T47D (cell line): ENCODE data around the gene RHOB.
A peak's percentile ranks its signal among the peaks of the same experiment; 100 is the strongest.
"Not testable (repeated sequence)": the region's sequence is repeated elsewhere in the genome, so short reads cannot be mapped to it uniquely, and the experiment has no call there.

Experiments used
- DNase-seq, 2 experiments: peaks; one replicate each; pipeline versions ENCODE4 v3.0.0 to v3.0.0-alpha.2; 2011 to 2012; ENCODE audit warnings: low read depth in 1 of 2, low spot score in 1 of 2
- JUND ChIP-seq: IDR thresholded peaks from 2 replicates; pipeline ENCODE4 v1.6.1; 2012; ENCODE audit warnings: low read depth
- in situ Hi-C: cut with HindIII; loops from 2 replicates; pipeline ENCODE4 v1.10.0; 2016; ENCODE audit warnings: low sequenced_read_pairs, low pct_unique_long_range_greater_than_20kb

RHOB gene

GRCh38 chr2:20490300-20491181, 43.7 kb downstream of the RHOB start:
- TF ChIP-seq JUND = no peak
- no peak for DNase-seq
- in situ Hi-C loops = no loop called here

GRCh38 chr2:20491739-20492531, 45.1 kb downstream of the RHOB start:
- in situ Hi-C loops = no loop called here
- DNase-seq = no peak
- no peak for TF ChIP-seq JUND

GRCh38 chr2:20493095-20493494, 46.2 kb downstream of the RHOB start:
- in situ Hi-C loops, DNase-seq: not testable (repeated sequence)

- TF ChIP-seq JUND = no peak
- in situ Hi-C loops = no loop called here
- no peak for DNase-seq
These were observed 47.4 kb downstream of the RHOB start for GRCh38 chr2:20494241-20494640.

- in situ Hi-C loops = no loop called here
- DNase-seq = peak; percentile 24 to 97
- TF ChIP-seq JUND = peak; percentile 78
These were observed 49.4 kb downstream of the RHOB start for GRCh38 chr2:20496076-20496872.

- in situ Hi-C loops = no loop called here
- DNase-seq = no peak
These were observed 50.1 kb downstream of the RHOB start for GRCh38 chr2:20496942-20497341.

More at GRCh38 chr2:20496942-20497341, 50.1 kb downstream of the RHOB start:
- no peak for TF ChIP-seq JUND
